Iris pigment epithelial cell (primary cell): Measurements from ENCODE around the gene MEI4.
"Not testable (repeated sequence)": the region's sequence is repeated elsewhere in the genome, so short reads cannot be mapped to it uniquely, and the experiment has no call there.

ENCODE experiments used
- DNase-seq: peaks from one replicate; pipeline ENCODE4 v3.0.0-alpha.2; 2011; ENCODE audit warnings: low read depth

MEI4 gene

DNA sequence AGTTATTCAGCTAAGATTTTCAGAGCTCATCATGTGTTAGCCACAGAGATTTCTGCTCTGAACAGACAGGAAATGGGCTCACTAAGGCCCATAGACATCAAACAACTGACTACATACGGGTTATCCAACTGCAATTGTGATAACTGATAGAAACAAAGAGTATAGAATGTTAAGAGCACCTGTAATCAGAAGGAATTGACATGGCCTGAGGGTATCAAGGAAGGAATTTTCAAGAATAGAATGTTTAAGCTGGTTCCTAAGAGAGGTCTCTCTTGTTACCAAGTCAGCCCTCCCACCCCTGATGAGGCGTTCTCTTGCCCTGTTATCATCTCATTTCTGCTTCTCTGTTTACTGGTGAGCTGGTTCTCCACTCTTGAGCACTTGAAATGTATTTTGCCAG is at the start of gene MEI4:
Gene MEI4, plus strand, starts transcription at position 301 of the 400 bp plus-strand sequence. CDS start 37,633 bp downstream, outside the sequence.
- no peak for DNase-seq

GRCh38 chr6:77604476-77604875 is 48.4 kb upstream of the MEI4 start:
- no peak for DNase-seq

- no peak for DNase-seq
Observed at GRCh38 chr6:77607004-77607403, 45.8 kb upstream of the MEI4 start.

DNA sequence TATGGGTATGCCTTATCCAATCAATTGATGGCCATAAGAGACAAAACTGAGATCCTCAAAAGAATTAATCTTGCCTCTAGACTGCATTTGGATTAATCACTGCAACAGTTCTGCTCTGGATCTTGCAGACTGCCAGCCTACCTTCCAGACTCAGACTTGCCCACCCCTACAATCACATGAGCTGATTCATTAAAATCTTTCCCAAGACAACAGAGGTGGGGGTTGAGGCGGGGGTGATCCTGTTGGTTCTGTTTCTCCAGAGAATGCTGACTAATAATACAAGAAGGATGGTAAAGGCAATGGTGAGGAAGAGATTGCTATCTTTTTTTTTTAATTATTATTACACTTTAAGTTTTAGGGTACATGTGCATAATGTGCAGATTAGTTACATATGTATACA is 43.7 kb upstream of the MEI4 start:
- no peak for DNase-seq

DNA sequence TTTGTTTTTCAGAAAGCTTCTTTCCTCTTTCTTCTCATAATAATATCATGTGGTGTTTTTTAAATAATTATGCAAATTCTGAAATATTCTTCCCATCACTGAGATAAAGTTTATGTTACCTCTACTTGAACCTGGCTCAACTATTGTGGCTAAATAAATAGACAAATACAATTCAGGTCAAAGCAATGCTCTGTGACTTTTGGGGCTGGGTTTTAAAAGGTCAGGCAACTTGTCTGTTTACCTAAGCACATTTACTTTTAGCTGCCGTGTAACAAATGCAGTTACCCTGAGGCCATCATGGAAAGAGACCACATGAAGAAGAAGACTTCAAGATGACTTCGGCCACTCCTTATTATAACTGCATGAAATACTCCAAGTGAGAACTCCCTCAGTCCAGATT is 33.7 kb upstream of the MEI4 start:
- no peak for DNase-seq

GRCh38 chr6:77620278-77620882 is 32.5 kb upstream of the MEI4 start:
- peak; percentile 30 for DNase-seq

DNA sequence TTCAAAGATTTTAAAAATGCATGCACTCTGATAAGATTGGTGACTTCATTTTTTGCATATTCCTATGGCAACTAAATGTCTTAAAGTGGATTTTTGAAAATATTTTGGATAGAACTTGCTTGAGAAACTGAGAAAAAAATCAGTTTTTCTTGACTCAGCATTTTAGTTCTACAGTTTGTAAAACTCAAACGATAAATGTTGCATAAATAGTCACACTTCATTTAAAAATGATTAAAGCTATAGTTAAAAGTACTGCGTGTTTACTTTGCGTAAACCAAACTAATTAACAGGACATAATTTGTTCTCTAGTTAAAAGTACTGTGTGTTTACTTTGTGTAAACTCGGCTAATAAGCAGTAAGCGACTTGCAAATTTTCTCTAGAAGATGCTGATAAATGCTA is 28.3 kb upstream of the MEI4 start:
- no peak for DNase-seq

GRCh38 chr6:77626426-77626825 is 26.4 kb upstream of the MEI4 start:
- DNase-seq: peak; percentile 18

DNA sequence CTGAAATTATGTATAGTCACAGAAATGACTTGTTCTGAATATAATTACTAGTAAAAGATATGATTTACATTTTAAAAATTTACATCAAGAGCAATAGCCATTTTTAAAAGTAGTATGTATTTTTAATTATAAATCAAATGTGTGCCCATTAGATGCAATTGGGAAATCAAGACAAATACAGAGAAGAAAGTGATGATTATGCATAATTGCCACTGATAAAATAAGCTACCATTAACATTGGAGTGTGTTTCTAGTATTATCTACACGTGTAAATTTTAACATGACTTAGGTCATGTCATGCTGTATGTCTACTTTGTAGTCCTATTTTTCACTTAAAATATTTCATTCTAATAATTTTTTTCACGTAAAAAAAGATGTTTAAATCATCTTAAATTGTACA is 22.8 kb upstream of the MEI4 start:
- no peak for DNase-seq

- peak; percentile 63 for DNase-seq
Observed at GRCh38 chr6:77633471-77633870, 19.4 kb upstream of the MEI4 start.

GRCh38 chr6:77633993-77634715 is 18.7 kb upstream of the MEI4 start:
- peak; percentile 84 for DNase-seq

DNA sequence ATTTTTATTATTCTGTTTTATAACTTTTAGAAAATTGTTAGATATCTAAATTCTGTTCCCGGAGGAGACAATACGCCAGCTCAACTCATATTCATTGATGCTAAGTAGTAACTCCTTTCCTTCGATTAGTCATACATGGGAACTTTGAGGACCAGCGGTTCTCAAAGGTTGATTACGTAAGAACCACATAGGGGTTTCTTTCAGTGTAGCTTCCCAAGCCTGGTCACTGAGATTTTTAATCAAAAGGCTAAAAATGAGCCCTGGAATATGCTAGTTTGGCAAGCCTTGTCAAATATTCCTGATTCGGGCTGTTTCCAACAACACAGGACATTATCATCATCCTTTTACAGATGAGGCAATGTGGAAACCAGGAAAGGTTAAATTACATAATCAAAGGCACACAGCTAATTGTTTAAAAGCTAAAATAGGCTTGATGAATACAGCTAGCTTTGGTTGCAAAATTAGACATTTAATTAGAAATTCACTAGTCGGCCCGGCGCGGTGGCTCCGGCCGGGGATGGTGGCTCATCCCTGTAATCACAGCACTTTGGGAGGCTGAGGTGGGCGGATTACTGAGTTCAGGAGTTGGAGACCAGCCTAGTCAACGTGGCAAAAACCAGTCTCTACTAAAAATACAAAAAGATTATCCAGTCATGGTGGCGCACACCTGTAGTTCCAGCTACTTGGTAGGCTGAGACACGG is 14.6 kb upstream of the MEI4 start:
- peak; percentile 28 for DNase-seq

- DNase-seq: no peak
Observed at GRCh38 chr6:77644102-77644705, 8.6 kb upstream of the MEI4 start.

DNA sequence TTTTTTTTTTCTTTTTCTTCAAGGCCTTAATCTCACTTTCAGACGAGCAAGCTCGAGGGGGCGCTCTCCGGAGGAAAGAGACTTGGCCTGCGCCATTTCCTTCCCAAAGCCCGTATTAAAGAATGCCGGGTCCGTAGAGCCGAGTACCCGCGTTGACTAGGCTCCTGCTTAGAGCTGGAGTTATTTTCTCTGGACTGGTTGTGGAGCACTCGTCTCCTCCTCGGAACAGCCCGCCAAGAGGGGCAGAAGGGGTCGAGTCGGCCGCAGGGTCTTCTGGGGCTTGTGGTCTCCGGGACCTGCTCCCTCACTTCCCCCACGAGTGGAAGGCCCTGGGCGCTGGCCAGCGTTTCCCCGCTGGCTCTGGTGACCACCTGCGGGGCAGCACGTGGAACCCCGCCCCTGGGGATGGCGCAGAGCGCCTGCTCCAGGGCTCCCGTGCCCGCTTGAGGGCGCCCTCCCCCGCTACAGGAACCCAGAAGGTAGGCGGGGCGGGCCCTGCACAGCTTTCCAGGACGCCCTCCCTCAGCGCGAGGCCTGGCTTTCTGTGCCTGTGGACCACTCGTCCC is 2.7 kb upstream of the MEI4 start:
- DNase-seq: no peak

DNA sequence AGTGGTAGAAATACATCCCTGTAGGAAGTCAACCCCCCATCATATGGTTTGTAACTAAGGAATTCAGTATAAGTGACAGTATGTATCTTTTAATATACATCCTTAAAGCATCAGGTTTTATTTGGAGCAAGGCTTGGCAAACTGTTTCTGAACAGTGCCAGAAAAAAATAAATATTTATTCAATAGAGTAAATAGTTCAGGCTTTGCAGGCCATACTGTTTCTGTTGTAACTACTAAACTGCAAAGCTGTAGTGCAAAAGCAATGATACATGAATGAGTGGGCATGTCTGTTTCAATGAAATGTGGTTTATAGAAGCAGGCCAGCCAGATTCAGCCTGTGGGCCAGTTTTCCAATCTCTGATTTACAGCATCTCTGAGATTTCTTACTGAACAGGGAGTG is 977 bp downstream of the MEI4 start:
- DNase-seq: no peak

DNA sequence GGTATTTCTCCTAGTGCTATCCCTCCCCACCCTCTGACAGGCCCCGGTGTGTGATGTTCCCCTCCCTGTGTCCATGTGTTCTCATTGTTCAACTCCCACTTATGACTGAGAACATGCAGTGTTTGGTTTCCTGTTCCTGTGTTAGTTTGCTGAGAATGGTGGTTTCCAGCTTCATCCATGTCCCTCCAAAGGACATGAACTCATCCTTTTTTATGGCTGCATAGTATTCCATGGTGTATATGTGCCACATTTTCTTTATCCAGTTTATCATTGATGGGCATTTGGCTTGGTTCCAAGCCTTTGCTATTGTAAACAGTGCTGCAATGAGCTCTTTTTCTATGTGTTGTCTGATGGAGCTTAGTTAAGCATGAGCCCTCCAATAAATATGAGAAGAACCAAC is 2.2 kb downstream of the MEI4 start:
- not testable (repeated sequence) for DNase-seq

DNA sequence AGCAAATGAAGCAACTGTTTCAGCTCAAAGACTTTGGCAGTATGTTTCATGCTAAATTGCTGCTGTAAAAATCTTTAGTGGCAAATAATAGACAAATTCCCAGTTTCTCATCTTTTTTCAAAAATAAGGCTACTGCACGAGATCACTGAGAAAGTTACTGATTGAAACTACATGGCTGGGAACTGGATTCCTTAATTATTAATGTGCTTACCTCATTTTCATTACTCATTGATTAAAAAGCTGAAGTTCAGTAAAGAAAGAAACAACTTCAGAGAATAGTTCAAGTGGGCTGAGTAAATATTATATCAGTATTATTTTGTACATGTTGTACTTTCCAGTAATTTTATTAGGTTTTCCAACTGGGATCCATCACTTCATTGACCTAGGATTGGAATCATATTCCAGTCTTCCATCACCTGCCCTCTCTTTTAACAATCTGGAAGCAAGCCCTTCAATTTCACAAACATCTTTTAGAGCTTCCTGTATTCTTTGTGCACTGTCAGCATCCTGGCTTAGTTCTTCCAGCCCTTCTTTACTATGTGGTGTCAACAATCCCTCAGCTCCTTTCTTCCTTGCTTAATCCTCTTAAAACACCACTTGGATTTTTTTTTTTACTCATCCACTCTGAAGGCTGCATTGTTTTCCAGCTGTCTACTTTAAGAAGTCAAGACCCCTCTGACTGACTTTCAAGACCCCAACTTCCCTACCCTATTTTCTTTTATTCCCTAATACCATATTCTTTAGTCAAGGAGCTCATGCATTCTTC is 4.3 kb downstream of the MEI4 start:
- DNase-seq: no peak

- no peak for DNase-seq
Observed at GRCh38 chr6:77666340-77666739, 13.5 kb downstream of the MEI4 start.

- DNase-seq: no peak
Observed at GRCh38 chr6:77666846-77667245, 14.0 kb downstream of the MEI4 start.

GRCh38 chr6:77669913-77670312 is 17.1 kb downstream of the MEI4 start:
- DNase-seq: no peak

GRCh38 chr6:77674211-77674610 is 21.4 kb downstream of the MEI4 start:
- DNase-seq: no peak

GRCh38 chr6:77678048-77678447 is 25.2 kb downstream of the MEI4 start:
- DNase-seq: no peak
